ENCODE results near the gene ZNF608. TPM values are rescaled to one million over a fixed set of nuclear protein-coding genes. Genes with fewer than 3 reads are reported as not detected.

The ZNF608 gene
- total RNA-seq, 2 experiments from 2014 or later: 22.6 to 58.8 TPM

DNA sequence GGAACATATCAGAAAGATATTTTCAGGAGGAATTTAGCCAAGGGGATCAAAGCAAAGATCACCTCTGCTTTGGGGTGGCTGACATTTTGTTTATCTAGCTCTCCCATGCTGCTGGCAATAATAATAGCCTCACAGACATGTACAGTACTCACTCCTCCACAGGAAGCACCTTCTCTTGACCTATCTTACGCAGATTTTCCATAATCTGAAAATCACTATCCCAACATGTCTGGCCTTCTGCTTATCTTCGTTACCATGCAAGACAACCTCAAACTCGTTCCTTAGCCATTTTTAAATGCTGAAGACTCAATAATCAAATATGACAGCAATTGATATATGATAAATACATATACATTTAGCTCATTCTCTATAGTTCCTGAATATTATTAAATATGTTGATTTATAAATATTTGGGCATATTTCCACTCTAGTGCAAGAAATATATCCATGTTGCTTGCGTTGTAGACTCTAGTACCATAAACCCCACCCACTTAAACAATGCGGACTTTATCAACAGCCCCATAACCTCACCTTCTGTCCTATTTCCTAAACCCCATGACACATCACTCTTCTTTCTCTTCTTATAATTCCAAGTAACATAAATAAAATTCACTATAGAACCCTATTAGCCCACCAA, 18.0 kb downstream of the ZNF608 start:
- Histone ChIP-seq H3K9me2 (ENCODE audit: insufficient read depth, low read length) (no peaks in the 10 kb centered on the region), H3K4me1 (ENCODE audit: insufficient read depth, low read length, poor library complexity, severe bottlenecking) (peaks cover 86% of the 10 kb centered on the region), H3K27ac (ENCODE audit: low read depth, low read length, poor library complexity, severe bottlenecking) (peak overlapping the region; percentile 33), H3K4me2 (ENCODE audit: low read length) (peak overlapping the region; percentile 64), H2AFZ (ENCODE audit: low read length) (no peak overlapping the region; the same call in 1 of the 2 replicates), H3K4me3 (ENCODE audit: low read depth, low read length, poor library complexity, severe bottlenecking) (no peak overlapping the region), H3K79me2 (ENCODE audit: insufficient read depth, low read depth, low read length) (peaks cover 96% of the 10 kb centered on the region), H4K20me1 (ENCODE audit: insufficient read depth, low read length) (no peaks in the 10 kb centered on the region), H3K36me3 (ENCODE audit: insufficient read depth, low read length) (no peaks in the 10 kb centered on the region), H3K9me3 (ENCODE audit: low read length) (no peaks in the 10 kb centered on the region)
- BruUV-seq (replicated peaks): no TSS peak
- CTCF ChIA-PET (ENCODE audit: unreplicated experiment): no interaction called here
- no peak for DNase-seq (ENCODE audit: low spot score)
- POLR2A ChIA-PET: interaction anchor here (0.8 to 7.0 kb wide), 15 partner anchors 7 to 344 kb away, joined by 3 to 82 read pairs (median 5); partner anchors contain the start of gene ZNF608
- no peak for TF ChIP-seq EZH2phosphoT487 (IDR thresholded peaks at IDR 0.05; ENCODE audit: borderline replicate concordance, low read depth, low read length)
- TF ChIP-seq, protein P1, sequence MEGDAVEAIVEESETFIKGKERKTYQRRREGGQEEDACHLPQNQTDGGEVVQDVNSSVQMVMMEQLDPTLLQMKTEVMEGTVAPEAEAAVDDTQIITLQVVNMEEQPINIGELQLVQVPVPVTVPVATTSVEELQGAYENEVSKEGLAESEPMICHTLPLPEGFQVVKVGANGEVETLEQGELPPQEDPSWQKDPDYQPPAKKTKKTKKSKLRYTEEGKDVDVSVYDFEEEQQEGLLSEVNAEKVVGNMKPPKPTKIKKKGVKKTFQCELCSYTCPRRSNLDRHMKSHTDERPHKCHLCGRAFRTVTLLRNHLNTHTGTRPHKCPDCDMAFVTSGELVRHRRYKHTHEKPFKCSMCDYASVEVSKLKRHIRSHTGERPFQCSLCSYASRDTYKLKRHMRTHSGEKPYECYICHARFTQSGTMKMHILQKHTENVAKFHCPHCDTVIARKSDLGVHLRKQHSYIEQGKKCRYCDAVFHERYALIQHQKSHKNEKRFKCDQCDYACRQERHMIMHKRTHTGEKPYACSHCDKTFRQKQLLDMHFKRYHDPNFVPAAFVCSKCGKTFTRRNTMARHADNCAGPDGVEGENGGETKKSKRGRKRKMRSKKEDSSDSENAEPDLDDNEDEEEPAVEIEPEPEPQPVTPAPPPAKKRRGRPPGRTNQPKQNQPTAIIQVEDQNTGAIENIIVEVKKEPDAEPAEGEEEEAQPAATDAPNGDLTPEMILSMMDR (conservative IDR thresholded peaks at IDR 0.05; ENCODE audit: low read length): no peak
- intact Hi-C loops (cut with micrococcal nuclease; ENCODE audit: unreplicated experiment): no loop called here

DNA sequence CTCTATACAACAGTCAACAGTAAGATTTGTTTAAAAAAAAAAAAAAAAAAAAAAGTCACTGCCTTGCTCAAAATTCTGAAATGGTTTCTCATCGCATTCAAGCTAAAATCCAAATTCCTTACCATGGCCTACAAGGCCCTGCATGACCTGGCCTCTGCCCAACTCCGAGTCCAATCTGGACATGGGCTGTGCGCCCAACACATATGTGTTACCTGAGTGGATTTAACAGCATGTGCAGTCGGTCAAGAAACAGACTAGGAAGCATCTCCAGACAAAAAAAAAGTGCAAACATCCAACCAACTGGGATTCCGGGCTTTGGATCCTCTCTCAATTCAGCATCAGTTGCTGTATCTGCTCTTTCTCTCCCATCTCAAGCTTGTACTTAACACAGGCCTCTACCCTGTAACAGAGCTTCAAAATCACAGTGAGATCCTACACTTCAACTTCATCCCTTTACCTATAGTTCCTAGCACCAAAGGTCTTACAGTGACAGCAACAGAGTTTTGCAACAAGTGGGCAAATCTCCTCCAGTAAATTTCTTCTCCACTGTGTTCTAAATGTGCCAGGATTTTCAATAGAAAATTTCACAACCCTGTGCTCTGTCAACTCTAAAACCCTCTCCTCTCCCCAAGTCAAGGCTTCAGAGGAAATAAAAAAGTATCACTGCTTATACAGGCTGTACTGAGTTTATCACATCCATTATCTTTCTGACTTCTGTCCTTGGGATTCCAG, 19.6 kb downstream of the ZNF608 start:
- no peak for TF ChIP-seq EZH2phosphoT487 (IDR thresholded peaks at IDR 0.05; ENCODE audit: borderline replicate concordance, low read depth, low read length)
- TF ChIP-seq, protein P1 (conservative IDR thresholded peaks at IDR 0.05; ENCODE audit: low read length): no peak
- Histone ChIP-seq H3K9me2 (ENCODE audit: insufficient read depth, low read length) (no peaks in the 10 kb centered on the region), H4K20me1 (ENCODE audit: insufficient read depth, low read length) (no peaks in the 10 kb centered on the region), H3K36me3 (ENCODE audit: insufficient read depth, low read length) (no peaks in the 10 kb centered on the region), H3K4me3 (ENCODE audit: low read depth, low read length, poor library complexity, severe bottlenecking) (no peak overlapping the region), H2AFZ (ENCODE audit: low read length) (no peak overlapping the region), H3K79me2 (ENCODE audit: insufficient read depth, low read depth, low read length) (peaks cover 96% of the 10 kb centered on the region), H3K9me3 (ENCODE audit: low read length) (no peaks in the 10 kb centered on the region), H3K27ac (ENCODE audit: low read depth, low read length, poor library complexity, severe bottlenecking) (peak overlapping the region; percentile 44), H3K4me1 (ENCODE audit: insufficient read depth, low read length, poor library complexity, severe bottlenecking) (peaks cover 86% of the 10 kb centered on the region), H3K4me2 (ENCODE audit: low read length) (peak overlapping the region; percentile 15; the same call in 1 of the 2 replicates)
- intact Hi-C loops (cut with micrococcal nuclease; ENCODE audit: unreplicated experiment): no loop called here
- BruUV-seq (replicated peaks): no TSS peak
- ChIA-PET POLR2A (interaction anchor here (0.6 to 7.0 kb wide), 9 partner anchors 8 to 1054 kb away, joined by 3 to 82 read pairs (median 8); no protein-coding TSS in a partner anchor), CTCF (ENCODE audit: unreplicated experiment) (no interaction called here)
- no peak for DNase-seq (ENCODE audit: low spot score)
